T1000 (cell line): ENCODE measurements around the gene MYOM1.

ENCODE experiments used
- DNase-seq: peaks from one replicate; lab custom pipeline; 2025; ENCODE audit warnings: mixed read lengths; lab: John Stamatoyannopoulos, UW

MYOM1 gene

GRCh38 chr18:3150688-3151087 lies 69.1 kb downstream of the MYOM1 start:
- no peak for DNase-seq

DNA sequence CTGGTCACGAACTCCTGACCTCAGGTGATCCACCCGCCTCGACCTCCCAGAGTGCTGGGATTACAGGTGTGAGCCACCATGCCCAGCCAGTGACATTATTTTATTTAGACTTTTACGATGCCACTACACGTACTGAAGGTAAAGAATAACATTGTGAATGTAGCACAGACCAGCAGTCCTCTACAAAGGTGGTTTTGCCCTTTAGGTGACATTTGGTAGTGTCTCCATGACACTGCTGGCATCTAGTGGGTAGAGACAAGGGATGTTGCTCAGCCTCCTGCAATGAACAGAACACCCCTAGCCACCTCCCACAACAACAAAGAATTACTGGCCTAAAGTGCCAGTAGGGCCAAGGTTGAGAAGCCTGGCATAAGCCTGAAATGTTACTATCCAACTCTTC lies 69.5 kb downstream of the MYOM1 start:
- no peak for DNase-seq

DNA sequence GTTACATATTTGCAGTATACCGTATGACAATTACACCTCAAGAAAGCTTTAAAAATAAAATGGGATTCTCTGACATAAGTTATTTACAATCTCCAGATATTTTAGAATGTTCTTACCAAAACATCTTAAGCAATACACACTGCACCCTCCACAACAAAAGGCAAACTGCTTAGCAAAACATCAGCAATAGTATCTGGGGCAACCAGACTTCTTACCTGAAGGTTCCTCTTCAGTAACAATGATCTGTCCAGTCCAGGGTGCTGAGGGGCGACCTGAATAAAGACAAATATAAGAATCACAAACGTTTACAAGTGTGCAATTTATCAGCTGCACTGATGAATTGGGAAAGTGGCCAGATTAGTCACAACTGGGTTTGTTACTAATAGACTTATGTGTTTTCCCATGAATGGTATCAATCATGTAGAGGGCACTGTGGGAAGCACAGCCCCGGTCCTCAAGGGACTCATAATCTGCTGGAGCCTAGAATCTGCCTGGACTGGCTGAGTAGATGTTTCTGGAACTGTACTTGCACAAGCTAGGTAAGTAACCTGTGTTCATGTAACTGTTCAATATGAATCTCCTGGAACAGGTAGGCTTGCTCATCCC lies 70.7 kb downstream of the MYOM1 start:
- DNase-seq, result no peak

DNA sequence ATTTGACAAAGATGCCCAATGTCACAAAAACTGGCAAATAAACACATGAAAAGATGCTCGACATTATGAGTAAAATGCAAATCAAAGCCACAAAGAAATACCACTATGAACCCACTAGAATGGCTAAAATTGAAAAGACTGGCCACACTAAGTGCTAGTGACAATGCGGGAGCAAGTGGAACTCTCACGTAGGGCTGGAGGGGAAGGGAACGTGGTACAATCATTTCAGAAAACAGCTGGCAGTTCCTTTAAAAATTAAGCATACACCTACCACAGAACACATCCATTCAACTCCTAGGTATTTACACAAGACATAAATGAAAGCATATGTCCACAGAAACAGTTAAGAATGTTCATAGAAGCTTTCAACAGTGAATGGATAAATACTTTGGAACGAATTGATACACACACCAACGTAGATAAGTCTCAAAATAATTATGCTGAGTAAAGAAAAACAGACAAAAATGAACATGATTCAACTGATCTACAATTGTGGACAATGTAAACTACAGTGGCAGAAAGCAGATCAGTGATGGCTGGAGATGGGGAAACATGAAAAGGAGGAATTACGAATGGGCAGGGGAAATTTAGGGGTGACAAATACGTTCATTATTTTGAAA lies 71.7 kb downstream of the MYOM1 start:
- no peak for DNase-seq

GRCh38 chr18:3140986-3141639 lies 78.7 kb downstream of the MYOM1 start:
- DNase-seq, result no peak

- no peak for DNase-seq
These were observed 79.4 kb downstream of the MYOM1 start for GRCh38 chr18:3140342-3140741.

- DNase-seq, result no peak
These were observed 80.4 kb downstream of the MYOM1 start for GRCh38 chr18:3139406-3139805.

- no peak for DNase-seq
These were observed 81.3 kb downstream of the MYOM1 start for GRCh38 chr18:3138274-3138975.

DNA sequence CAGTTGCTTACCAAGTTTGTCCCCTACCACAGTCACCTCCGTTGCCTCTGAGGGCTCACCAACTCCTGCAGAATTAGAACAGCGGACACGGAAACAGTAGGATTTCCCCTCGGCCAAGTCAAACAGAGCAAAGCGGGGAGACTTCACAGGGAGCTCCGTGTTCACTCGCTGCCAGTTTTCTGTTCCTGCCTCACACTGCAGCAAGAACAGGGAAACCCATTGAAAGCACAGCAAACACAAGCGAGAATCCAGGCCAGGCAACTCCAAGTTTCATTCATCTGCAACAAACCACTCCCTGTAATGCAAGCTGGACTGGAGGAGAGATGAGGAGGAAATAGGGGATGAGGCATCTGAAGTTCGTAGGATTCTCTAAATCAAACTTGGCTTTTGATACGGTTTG lies 84.2 kb downstream of the MYOM1 start:
- no peak for DNase-seq

DNA sequence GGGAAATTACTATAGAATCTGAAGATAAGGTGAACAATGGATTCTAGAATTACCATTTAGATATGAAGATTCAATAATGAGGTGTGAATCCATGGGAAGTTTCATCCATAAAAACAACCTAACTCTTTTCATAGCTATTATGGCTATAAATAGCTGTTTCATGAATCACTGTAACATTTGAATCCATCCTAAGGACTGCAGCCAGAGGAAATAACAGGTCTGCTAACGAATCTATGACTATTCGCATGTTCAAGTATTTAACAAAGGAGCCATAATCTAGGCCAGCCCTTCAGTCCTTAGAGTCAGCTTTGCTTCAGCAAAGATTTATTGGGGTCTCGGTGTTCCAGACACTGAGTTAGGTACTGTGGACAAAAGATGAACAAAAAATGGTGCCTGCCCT lies 87.1 kb downstream of the MYOM1 start:
- no peak for DNase-seq

GRCh38 chr18:3130344-3130743 lies 89.4 kb downstream of the MYOM1 start:
- no peak for DNase-seq

DNA sequence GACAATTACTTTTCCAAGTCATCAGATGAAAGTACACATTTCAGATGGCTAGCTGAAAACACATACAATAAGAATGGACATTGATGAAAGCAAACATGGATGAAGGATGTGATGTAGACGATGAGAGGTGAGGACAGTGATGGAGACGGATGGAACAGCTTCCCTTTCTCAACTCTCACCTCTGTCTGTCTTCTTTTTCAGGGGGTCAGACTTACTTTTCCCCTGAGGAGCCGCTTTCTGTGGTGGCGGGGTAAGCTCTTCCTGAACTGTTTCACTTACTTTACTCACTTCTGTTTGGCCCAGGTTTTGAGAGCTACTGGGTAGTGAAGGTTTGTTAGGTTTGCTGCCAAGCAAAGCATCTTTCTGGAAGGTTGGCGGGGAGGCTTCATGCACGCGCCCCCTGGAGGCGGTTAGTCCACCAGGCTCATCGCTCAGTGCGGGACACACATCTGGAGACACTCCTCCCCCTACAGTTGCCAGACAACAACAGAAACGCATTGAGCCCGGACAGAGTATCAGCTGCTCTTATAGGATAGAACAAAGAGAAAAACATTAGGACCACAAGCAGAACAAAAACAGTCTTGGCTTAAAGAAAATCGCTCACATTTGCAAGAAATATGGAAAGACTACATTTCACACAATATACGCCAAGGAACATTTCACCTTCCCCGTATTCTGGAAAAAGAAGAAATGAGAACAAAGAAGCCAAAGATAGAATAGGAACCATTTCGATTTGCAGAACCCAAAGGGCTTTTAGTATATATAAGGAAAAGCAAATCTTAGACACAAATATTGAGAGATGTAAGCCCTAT lies 90.5 kb downstream of the MYOM1 start:
- no peak for DNase-seq

DNA sequence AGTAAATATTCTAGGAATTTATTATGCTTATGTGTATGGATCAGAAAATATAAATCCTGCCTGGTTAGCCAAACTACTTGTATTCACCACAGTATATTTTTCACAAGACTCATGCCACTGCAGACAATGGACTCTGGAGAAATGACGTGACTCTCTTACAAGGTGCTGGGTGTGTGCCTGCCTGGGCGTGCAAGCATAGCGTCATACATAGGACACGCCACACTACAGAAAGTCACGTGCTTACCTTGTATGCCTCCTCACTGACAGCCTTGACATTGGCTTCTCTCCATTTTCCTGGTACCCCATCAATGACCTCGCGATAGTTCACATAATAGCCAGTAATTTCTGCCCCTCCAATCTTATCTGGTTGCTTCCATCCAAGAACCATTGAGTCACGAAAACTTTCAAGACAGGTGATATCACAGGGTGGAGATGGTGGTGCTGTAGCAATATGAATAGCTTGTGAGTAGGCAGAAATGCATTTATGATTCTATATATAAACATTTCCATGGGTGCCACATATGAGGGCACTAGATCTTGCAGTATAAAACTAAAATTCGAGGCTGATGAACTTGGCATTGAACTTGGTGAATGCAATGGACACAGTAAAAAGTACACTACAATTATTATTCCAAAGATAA lies 93.2 kb downstream of the MYOM1 start:
- no peak for DNase-seq

DNA sequence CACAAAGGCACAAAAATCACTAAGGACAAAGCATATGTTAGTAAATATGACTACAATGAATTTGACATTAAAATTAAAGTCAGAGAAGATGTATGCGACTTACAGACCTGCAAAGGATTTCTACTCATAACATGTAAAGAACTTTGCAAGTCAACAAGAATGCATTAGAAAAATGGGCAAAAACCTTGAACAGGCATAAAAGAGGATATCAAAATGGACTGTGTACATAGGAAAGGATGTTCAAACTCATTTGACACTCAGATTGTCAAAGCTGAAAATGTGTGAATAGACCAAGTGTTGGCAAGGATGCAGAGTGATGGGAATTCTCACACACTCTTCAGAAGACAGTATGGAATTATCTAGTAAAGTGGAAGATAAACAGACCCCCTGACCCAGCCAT lies 94.9 kb downstream of the MYOM1 start:
- no peak for DNase-seq

DNA sequence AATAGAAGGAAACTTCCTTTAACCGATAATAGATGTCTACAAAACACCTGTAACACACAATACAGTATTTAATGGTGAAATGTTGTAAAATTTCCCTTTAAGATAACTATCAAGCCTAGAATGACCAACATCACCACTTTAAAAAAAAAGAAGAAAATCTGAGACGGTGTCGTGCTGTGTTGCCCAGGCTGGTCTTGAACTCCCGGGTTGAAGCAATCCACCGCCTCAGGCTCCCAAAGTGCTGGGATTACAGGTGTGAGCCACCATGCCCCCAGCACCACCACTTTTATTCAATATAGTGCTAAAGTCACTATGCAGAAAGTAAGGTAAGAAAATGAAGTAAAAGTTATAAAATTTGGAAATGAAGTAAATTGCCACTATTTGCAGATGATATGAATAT lies 96.9 kb downstream of the MYOM1 start:
- no peak for DNase-seq

GRCh38 chr18:3121259-3121658 lies 98.5 kb downstream of the MYOM1 start:
- no peak for DNase-seq

GRCh38 chr18:3120356-3120755 lies 99.4 kb downstream of the MYOM1 start:
- no peak for DNase-seq

GRCh38 chr18:3119401-3120341 lies 100.1 kb downstream of the MYOM1 start:
- DNase-seq, result no peak

DNA sequence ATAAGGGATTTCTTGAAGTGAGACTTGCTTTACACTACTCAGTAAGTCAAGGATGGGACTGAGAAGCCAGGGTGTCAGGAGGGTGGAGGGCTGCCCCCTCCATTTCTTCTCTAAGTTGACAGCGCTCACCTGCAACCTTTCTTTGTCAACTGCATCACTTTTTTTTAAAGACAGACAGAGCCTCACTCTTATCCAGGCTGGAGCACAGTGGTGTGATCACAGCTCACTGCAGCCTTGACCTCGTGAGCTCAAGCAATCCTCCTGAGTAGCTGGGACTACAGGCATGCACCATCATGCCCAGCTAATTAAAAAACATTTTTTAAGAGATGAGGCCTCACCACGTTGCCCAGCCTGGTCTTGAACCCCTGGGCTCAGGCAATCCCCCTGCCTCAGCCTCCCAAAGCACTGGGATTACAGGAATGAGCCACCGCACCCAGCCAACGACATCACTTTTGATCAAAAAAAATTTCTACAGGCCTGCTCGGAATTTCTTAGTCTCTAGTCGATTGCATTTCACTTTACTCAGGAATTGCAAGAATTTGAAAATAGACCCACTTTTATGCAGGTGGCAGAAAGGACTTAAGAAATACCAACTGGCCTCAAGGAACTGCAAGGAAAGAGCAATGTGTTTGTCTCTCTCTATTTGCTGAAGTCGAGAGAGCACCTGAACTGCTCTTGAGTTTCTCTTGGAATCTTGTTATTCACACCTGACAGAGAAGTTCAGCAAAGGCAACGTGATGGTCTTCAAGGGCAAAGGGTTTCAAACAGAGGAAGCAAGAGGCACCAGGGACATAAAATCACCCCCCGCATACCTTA lies 101.4 kb downstream of the MYOM1 start:
- no peak for DNase-seq
